K562 (cell line): Measurements from ENCODE around the gene CCNL2. TPM values are rescaled to one million over a fixed set of nuclear protein-coding genes. Genes with fewer than 3 reads are reported as not detected.

Experiments used
- CBX1 ChIP-seq: sonication (generic); IDR thresholded peaks from 2 replicates; pipeline ENCODE4 v1.6.1; 2016; ENCODE audit warnings: antibody characterized with exemption, low read depth, mild to moderate bottlenecking
- CREB3L1 ChIP-seq: fragments of 450-650 bp; IDR thresholded peaks from 2 replicates; pipeline ENCODE4 v1.6.1; 2014; ENCODE audit warnings: low read depth, mild to moderate bottlenecking, moderate library complexity, borderline replicate concordance
- CTBP1 ChIP-seq: fragments of 450-650 bp; IDR thresholded peaks from 2 replicates; pipeline ENCODE4 v1.6.1; 2016; ENCODE audit warnings: borderline replicate concordance
- ELF2 ChIP-seq: fragments of 250-450 bp; sonication (Bioruptor Pico); IDR thresholded peaks from 2 replicates; pipeline ENCODE4 v1.5.0; 2021; ENCODE audit warnings: mild to moderate bottlenecking
- FOXP4 ChIP-seq: sonication (generic); formaldehyde crosslinking; IDR thresholded peaks from 2 replicates; pipeline ENCODE4 v1.8.0; 2022; ENCODE audit warnings: mild to moderate bottlenecking, missing genetic modification reagents, borderline replicate concordance
- HDAC1 ChIP-seq, 2 experiments: fragments of 450-650 bp; IDR thresholded peaks; 2 replicates each; pipeline ENCODE4 v1.6.1; 2016 to 2017; ENCODE audit warnings: inconsistent platforms in 1 of 2, mild to moderate bottlenecking in 1 of 2, moderate library complexity in 1 of 2
- HOMEZ ChIP-seq: fragments of 250-450 bp; sonication (Bioruptor Pico); IDR thresholded peaks from 2 replicates; pipeline ENCODE4 v1.4.0; 2020; ENCODE audit warnings: mild to moderate bottlenecking, moderate library complexity
- MYBL2 ChIP-seq, 2 experiments: fragments of 450-650 bp in 1 of 2; sonication (generic) in 1 of 2; formaldehyde crosslinking in 1 of 2; IDR thresholded peaks; 2 replicates each; pipeline versions ENCODE4 v1.6.1 to v1.8.1; 2017 to 2022; ENCODE audit warnings: borderline replicate concordance in 1 of 2, inconsistent platforms in 1 of 2, low read depth in 1 of 2, mild to moderate bottlenecking in 1 of 2, missing genetic modification reagents in 1 of 2, moderate library complexity in 1 of 2
- MYC ChIP-seq, 2 experiments: fragments of 250-450 bp in 1 of 2; sonication (Bioruptor Pico) in 1 of 2; IDR thresholded peaks; 2 replicates each; pipeline versions ENCODE4 v1.5.1 to v1.6.1; 2012 to 2021; ENCODE audit warnings: low read depth in 2 of 2, borderline replicate concordance in 1 of 2, improper control_type of control experiment in 1 of 2, low read length in 1 of 2, mild to moderate bottlenecking in 1 of 2, moderate library complexity in 1 of 2
- NRF1 ChIP-seq, 2 experiments: fragments of 450-650 bp; IDR thresholded peaks in 1 of 2; conservative IDR thresholded peaks in 1 of 2; 2 replicates each; pipeline ENCODE4 v1.6.1; 2014; ENCODE audit warnings: mild to moderate bottlenecking in 2 of 2
- SIN3A ChIP-seq, 2 experiments: fragments of 150-350 bp in 1 of 2; IDR thresholded peaks; 2 replicates each; pipeline ENCODE4 v1.6.1; 2011 to 2016; ENCODE audit warnings: borderline replicate concordance in 2 of 2, low read depth in 2 of 2, low read length in 2 of 2, mild to moderate bottlenecking in 2 of 2, moderate library complexity in 2 of 2; ENCODE audit not compliant: control insufficient read depth in 1 of 2
- SUPT5H ChIP-seq: fragments of 450-650 bp; IDR thresholded peaks from 2 replicates; pipeline ENCODE4 v1.6.1; 2016
- TFAP4 ChIP-seq: sonication (generic); formaldehyde crosslinking; IDR thresholded peaks from 2 replicates; pipeline ENCODE4 v1.8.0; 2022; ENCODE audit warnings: missing genetic modification reagents, mild to moderate bottlenecking, moderate library complexity, borderline replicate concordance
- THRAP3 ChIP-seq: fragments of 450-650 bp; IDR thresholded peaks from 2 replicates; pipeline ENCODE4 v1.6.1; 2016; ENCODE audit warnings: mild to moderate bottlenecking, inconsistent platforms, borderline replicate concordance
- ZBTB17 ChIP-seq: fragments of 450-650 bp; formaldehyde crosslinking; IDR thresholded peaks from 2 replicates; pipeline ENCODE4 v1.4.0; 2020; ENCODE audit warnings: mild to moderate bottlenecking
- ZNF511 ChIP-seq: sonication (generic); formaldehyde crosslinking; IDR thresholded peaks from 2 replicates; pipeline ENCODE4 v1.8.0; 2022; ENCODE audit warnings: mild to moderate bottlenecking, missing genetic modification reagents
- ZSCAN32 ChIP-seq: fragments of 450-650 bp; formaldehyde crosslinking; IDR thresholded peaks from 2 replicates; pipeline ENCODE4 v1.4.0; 2020; ENCODE audit warnings: mild to moderate bottlenecking, moderate library complexity
- polyA plus RNA-seq, 8 experiments: library from polyadenylated mRNA; depleted of rRNA in 4 of 8; stranded (reverse) in 5 of 8; unstranded in 3 of 8; fragments of >200 nt; fragmentation: Nextera tagmentation in 2 of 8; fragmentation: Illumina TruSeq in 1 of 8; extraction: Ambion mirVana in 2 of 8; extraction: Trizol in 1 of 8; gene quantifications; 2 replicates each; pipeline versions ENCODE4 v1.2.1 to v1.2.3, GENCODE V29; 2011 to 2014; ENCODE audit warnings: inconsistent platforms in 1 of 8, missing spikeins in 1 of 8
- total RNA-seq, 7 experiments: library from RNA; depleted of rRNA in 6 of 7; stranded (reverse); fragments of >200 nt in 6 of 7; fragmentation: Illumina TruSeq in 2 of 7; extraction: Trizol in 2 of 7; gene quantifications; 2 replicates each; pipeline versions ENCODE4 v1.2.1 to v1.2.3, GENCODE V29; 2011 to 2021; ENCODE audit warnings: low replicate concordance in 1 of 7

Gene CCNL2
- total and polyA plus RNA-seq, 9 of the 15 experiments (the other 6 are each of a cell fraction or from before 2014, with no cell fraction given) = 2.8 to 287 (median 94.5) TPM

- peak; percentile 91 for TF ChIP-seq CREB3L1
- no peak; the same call in 1 of the 2 replicates for TF ChIP-seq ZNF511 (CRISPR knock-in tag)
- no peak for TF ChIP-seq MYBL2 (IDR thresholded peaks at IDR 0.05; ENCODE audit: low read depth)
- TF ChIP-seq MYBL2 (CRISPR knock-in tag; IDR thresholded peaks at IDR 0.05; ENCODE audit: borderline replicate concordance) = no peak
- TF ChIP-seq THRAP3 = peak; percentile 78; the same call in 1 of the 2 replicates
- peak; percentile 92 for TF ChIP-seq TFAP4 (CRISPR knock-in tag)
- TF ChIP-seq SUPT5H = peak; percentile 98
- TF ChIP-seq NRF1 (conservative IDR thresholded peaks at IDR 0.05 in 1 of 2, IDR thresholded peaks at IDR 0.05 in 1 of 2) = peak; percentile 93 to 95
- TF ChIP-seq ZSCAN32 (CRISPR knock-in tag) = no peak
- 0 out of 2 replicates have a peak, but pooled peaks have one; percentile 12 for TF ChIP-seq HOMEZ (CRISPR knock-in tag)
- peak; percentile 79; the same call in 1 of the 2 replicates for TF ChIP-seq CTBP1
- TF ChIP-seq CBX1 = peak; percentile 90
- peak; percentile 82 to 94; a peak in 3 of 4 replicates for TF ChIP-seq SIN3A (IDR thresholded peaks at IDR 0.05; ENCODE audit: borderline replicate concordance in 2 of 2, control insufficient read depth in 1 of 2, low read depth in 2 of 2, low read length in 2 of 2)
- TF ChIP-seq ELF2 (CRISPR knock-in tag) = peak; percentile 77
- TF ChIP-seq ZBTB17 = peak; percentile 79
- peak; percentile 98 for TF ChIP-seq MYC (IDR thresholded peaks at IDR 0.05; ENCODE audit: low read depth, low read length)
- TF ChIP-seq MYC (CRISPR knock-in tag; IDR thresholded peaks at IDR 0.05; ENCODE audit: borderline replicate concordance, low read depth) = peak; percentile 87
- TF ChIP-seq FOXP4 (CRISPR knock-in tag) = 0 out of 2 replicates have a peak, but pooled peaks have one; percentile 48
- TF ChIP-seq HDAC1 (IDR thresholded peaks at IDR 0.05) = peak in 1 of 2 experiments; percentile 97; a peak in 2 of 4 replicates
These were observed 7.9 kb upstream of the CCNL2 start, which contains the start of gene MRPL20 (continued) for GRCh38 chr1:1406821-1407635.
